ENCODE data around the gene FBXL16. TPM values are rescaled to one million over a fixed set of nuclear protein-coding genes. Genes with fewer than 3 reads are reported as not detected.

Gene FBXL16
- total and polyA plus RNA-seq, 2 donors (not counting 1 experiment from before 2014, with no cell fraction given), result 0.07 TPM; not detected in 1

- TF ChIP-seq EZH2 (IDR thresholded peaks at IDR 0.05; ENCODE audit: low read length, missing control alignments), result no peak
- no peak for TF ChIP-seq CTCF (conservative IDR thresholded peaks at IDR 0.05 in 1 of 2, IDR thresholded peaks at IDR 0.05 in 1 of 2; ENCODE audit: low read depth in 1 of 2, low read length in 2 of 2)
- no peak overlapping the region for H2AFZ ChIP-seq (ENCODE audit: low read length)
- no peak for DNase-seq (ENCODE audit: low read depth in 2 of 2)
- H3K27me3 ChIP-seq (ENCODE audit: control insufficient read depth, insufficient read depth, low read length), result no peaks in the 10 kb centered on the region
- peaks cover 6% of the 10 kb centered on the region for H3K36me3 ChIP-seq (ENCODE audit: control insufficient read depth, insufficient read depth, low read length)
- no peaks in the 10 kb centered on the region for H4K20me1 ChIP-seq (ENCODE audit: control insufficient read depth, extremely low read depth, insufficient read depth, low read length)
- H3K27ac ChIP-seq (ENCODE audit: insufficient read depth, low read length), result no peak overlapping the region
- no peak overlapping the region for H3K4me3 ChIP-seq (replicated peaks in 1 of 4; ENCODE audit: control extremely low read depth in 1 of 4, insufficient read depth in 1 of 4, low read depth in 3 of 4, low read length in 4 of 4)
- H3K9me3 ChIP-seq (ENCODE audit: control insufficient read depth, insufficient read depth, low read depth, low read length), result no peaks in the 10 kb centered on the region
- no peak overlapping the region for H3K4me2 ChIP-seq (ENCODE audit: extremely low read depth, insufficient read depth, low read length)
- no peaks in the 10 kb centered on the region for H3K4me1 ChIP-seq (ENCODE audit: control insufficient read depth, extremely low read depth, insufficient read depth, low read length)
- no peak overlapping the region for H3K9ac ChIP-seq (ENCODE audit: insufficient read depth, low read length)
- H3K79me2 ChIP-seq (ENCODE audit: control insufficient read depth, insufficient read depth, low read length), result no peaks in the 10 kb centered on the region
These were observed 20.0 kb upstream of the FBXL16 start for GRCh38 chr16:725463-726187.

- no peak for DNase-seq (ENCODE audit: low read depth in 2 of 2)
- Histone ChIP-seq H3K27me3 (ENCODE audit: control insufficient read depth, insufficient read depth, low read length) (no peaks in the 10 kb centered on the region), H3K79me2 (ENCODE audit: control insufficient read depth, insufficient read depth, low read length) (no peaks in the 10 kb centered on the region), H3K9ac (ENCODE audit: insufficient read depth, low read length) (no peak overlapping the region), H2AFZ (ENCODE audit: low read length) (no peak overlapping the region), H3K4me1 (ENCODE audit: control insufficient read depth, extremely low read depth, insufficient read depth, low read length) (peaks cover 2% of the 10 kb centered on the region), H3K4me2 (ENCODE audit: extremely low read depth, insufficient read depth, low read length) (no peak overlapping the region), H3K36me3 (ENCODE audit: control insufficient read depth, insufficient read depth, low read length) (peaks cover 2% of the 10 kb centered on the region), H3K27ac (ENCODE audit: insufficient read depth, low read length) (no peak overlapping the region), H4K20me1 (ENCODE audit: control insufficient read depth, extremely low read depth, insufficient read depth, low read length) (no peaks in the 10 kb centered on the region), H3K9me3 (ENCODE audit: control insufficient read depth, insufficient read depth, low read depth, low read length) (no peaks in the 10 kb centered on the region), H3K4me3 (replicated peaks in 1 of 4; ENCODE audit: control extremely low read depth in 1 of 4, insufficient read depth in 1 of 4, low read depth in 3 of 4, low read length in 4 of 4) (no peak overlapping the region)
- TF ChIP-seq EZH2 (IDR thresholded peaks at IDR 0.05; ENCODE audit: low read length, missing control alignments), result no peak
- TF ChIP-seq CTCF (conservative IDR thresholded peaks at IDR 0.05 in 1 of 2, IDR thresholded peaks at IDR 0.05 in 1 of 2; ENCODE audit: low read depth in 1 of 2, low read length in 2 of 2), result no peak
These were observed 19.4 kb upstream of the FBXL16 start for GRCh38 chr16:725041-725376.

DNA sequence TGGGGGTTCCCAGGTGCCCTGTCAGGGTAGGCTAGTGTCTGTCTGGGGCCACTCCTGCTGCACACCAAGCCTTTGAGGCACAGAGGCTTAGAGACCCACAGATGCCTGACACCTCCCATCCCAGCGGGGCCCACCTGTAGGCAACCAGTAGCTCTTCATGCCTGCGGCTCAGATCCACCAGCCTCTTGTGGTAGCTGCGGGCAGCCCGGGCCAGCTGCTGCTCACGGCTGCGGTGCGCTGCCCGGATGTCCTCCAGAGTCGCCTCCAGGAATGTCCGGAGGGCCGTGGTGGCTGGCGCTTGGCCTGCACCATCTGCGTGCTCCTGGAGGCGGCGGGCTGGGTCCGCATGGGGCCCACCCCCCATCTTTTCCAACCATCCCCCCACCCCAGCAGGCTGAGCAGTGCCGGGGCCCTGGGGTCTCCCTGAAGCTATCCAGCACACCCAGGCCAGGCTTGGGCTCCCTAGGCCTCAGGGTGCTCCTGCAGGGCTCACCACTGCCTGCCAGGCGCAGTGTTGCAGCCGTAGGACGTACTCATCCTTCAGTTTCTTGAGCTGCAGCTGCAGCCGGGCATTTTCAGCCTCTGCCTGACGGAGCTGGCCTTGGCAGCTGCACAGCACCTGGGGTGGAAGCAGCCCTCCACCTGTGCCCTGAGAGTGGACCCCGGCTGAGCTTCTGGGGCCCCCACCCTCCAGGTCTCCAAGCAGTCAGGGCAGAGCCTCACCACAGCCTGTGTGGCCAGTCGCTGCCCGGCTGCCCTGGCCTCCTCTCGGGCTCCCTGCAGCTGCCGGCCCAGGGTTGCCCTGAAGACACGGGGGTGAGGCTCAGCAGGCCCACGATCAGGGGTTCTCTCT is 18.8 kb upstream of the FBXL16 start:
- H3K27me3 ChIP-seq (ENCODE audit: control insufficient read depth, insufficient read depth, low read length), result no peaks in the 10 kb centered on the region
- H4K20me1 ChIP-seq (ENCODE audit: control insufficient read depth, extremely low read depth, insufficient read depth, low read length), result no peaks in the 10 kb centered on the region
- H3K79me2 ChIP-seq (ENCODE audit: control insufficient read depth, insufficient read depth, low read length), result no peaks in the 10 kb centered on the region
- no peak overlapping the region for H3K9ac ChIP-seq (ENCODE audit: insufficient read depth, low read length)
- TF ChIP-seq CTCF (conservative IDR thresholded peaks at IDR 0.05 in 1 of 2, IDR thresholded peaks at IDR 0.05 in 1 of 2; ENCODE audit: low read depth in 1 of 2, low read length in 2 of 2) (no peak), EZH2 (IDR thresholded peaks at IDR 0.05; ENCODE audit: low read length, missing control alignments) (no peak)
- H2AFZ ChIP-seq (ENCODE audit: low read length), result no peak overlapping the region
- H3K36me3 ChIP-seq (ENCODE audit: control insufficient read depth, insufficient read depth, low read length), result peaks cover 2% of the 10 kb centered on the region
- no peaks in the 10 kb centered on the region for H3K9me3 ChIP-seq (ENCODE audit: control insufficient read depth, insufficient read depth, low read depth, low read length)
- H3K4me1 ChIP-seq (ENCODE audit: control insufficient read depth, extremely low read depth, insufficient read depth, low read length), result peaks cover 6% of the 10 kb centered on the region
- H3K4me3 ChIP-seq (replicated peaks in 1 of 4; ENCODE audit: control extremely low read depth in 1 of 4, insufficient read depth in 1 of 4, low read depth in 3 of 4, low read length in 4 of 4), result no peak overlapping the region
- no peak overlapping the region for H3K27ac ChIP-seq (ENCODE audit: insufficient read depth, low read length)
- H3K4me2 ChIP-seq (ENCODE audit: extremely low read depth, insufficient read depth, low read length), result no peak overlapping the region
- DNase-seq (ENCODE audit: low read depth in 2 of 2), result no peak
